ENCODE data around the gene RNF13. TPM values are rescaled to one million over a fixed set of nuclear protein-coding genes. Genes with fewer than 3 reads are reported as not detected.

RNF13 gene, protein sequence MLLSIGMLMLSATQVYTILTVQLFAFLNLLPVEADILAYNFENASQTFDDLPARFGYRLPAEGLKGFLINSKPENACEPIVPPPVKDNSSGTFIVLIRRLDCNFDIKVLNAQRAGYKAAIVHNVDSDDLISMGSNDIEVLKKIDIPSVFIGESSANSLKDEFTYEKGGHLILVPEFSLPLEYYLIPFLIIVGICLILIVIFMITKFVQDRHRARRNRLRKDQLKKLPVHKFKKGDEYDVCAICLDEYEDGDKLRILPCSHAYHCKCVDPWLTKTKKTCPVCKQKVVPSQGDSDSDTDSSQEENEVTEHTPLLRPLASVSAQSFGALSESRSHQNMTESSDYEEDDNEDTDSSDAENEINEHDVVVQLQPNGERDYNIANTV
- total RNA-seq (2014; rRNA removed) (33.8 and 43.1 TPM in 2 replicates), Bru-seq, nascent RNA (percentile 88 among the genes with signal in this experiment), BruChase-seq, experiment 1, labeled RNA remaining after a 6-hour chase (percentile 69 among the genes with signal in this experiment), BruChase-seq, experiment 2, labeled RNA remaining after a 2-hour chase (percentile 74 among the genes with signal in this experiment)
- long read RNA-seq, transcript RNF13-203 (10 exons, 2,843 nt), result major isoform, 154 of 219 reads
- long read RNA-seq, transcript RNF13-201 (11 exons, 2,866 nt), result minor isoform, 7 of 219 reads
- long read RNA-seq, transcript RNF13-212 (10 exons, 1,027 nt), result minor isoform, 21 of 219 reads
- long read RNA-seq, partial matches to known transcripts, result 10 of 219 reads
- long read RNA-seq, other reads (novel, unspliced or antisense), result 25 of 219 reads

DNA sequence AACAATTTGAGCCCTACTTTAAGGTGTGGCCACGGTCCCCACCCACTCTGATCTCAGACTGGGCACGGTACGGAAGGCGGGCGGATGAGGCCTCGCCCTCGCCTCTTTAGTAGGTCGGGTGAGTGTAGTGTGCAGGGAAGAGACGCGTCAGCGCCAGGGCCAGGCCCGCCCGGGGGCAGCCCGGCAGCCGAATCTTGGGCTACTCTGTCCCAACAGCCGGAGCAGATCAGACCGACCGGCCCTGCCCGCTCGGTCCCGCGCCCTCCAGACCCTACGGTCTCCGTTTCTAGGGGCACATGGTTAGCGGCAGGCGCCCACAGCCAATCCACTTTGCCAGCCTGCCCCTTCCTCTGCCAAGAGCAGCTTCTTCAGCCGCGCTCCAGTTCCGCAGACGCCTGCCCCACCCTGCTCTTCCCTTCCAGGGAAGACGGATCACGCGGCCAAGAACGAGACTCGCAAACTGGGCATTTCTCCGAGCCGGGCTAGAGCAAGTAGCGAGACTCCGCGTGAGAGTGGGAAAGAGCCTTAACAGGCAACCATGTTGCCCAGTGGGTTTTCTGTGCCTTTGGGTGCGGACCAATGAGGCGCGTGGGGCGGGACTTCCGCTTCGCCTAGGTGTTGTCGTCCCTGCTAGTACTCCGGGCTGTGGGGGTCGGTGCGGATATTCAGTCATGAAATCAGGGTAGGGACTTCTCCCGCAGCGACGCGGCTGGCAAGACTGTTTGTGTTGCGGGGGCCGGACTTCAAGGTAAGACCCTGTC is at the start of gene RNF13:
TSS of gene RNF13 (plus strand) at position 610 of the 761 bp plus-strand sequence. CDS start 32,812 bp downstream, outside the sequence.
- no peaks in the 10 kb centered on the region for H3K9me2 ChIP-seq (replicated peaks; ENCODE audit: low read length)
- ChIA-PET POLR2A (ENCODE audit: unreplicated experiment) (interaction anchor here (0.7 kb wide), 1 partner anchor 33 kb away, joined by 3 read pairs; no protein-coding TSS in a partner anchor), CTCF (interaction anchor here (0.8 kb wide), 1 partner anchor 67 kb away, joined by 3 read pairs; no protein-coding TSS in a partner anchor)

DNA sequence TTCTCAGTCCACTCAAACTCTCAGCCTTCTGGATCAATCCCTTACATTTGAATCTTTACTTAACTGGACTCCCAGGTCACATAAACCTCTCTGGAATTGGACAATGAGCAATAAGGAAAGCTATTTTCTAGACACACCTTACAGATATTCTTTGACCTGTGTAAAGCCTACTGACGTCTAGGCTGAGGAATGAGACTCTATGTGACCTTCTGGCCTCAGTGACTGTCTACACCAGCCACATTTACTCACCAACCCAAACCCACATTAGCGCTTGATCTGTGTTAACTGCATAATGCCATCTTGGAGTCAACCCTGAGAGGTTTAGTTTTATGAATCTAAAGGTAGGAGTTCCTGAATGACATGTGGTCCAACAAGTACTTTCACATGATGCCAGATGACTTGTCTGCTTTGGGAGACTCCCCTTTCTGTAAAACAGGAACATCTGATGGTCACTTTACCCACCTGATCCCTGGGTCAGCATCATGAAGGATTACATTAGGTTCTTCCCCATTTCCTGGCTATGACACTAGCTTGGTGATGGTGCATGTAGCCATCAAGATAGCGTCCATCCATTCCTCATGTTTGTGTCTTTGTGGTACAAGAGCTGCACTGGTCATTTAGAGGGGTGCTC is 49.3 kb upstream of the RNF13 start:
- no TSS peak for BruUV-seq (replicated peaks)
- Histone ChIP-seq H4K20me1 (ENCODE audit: low read length) (no peaks in the 10 kb centered on the region), H3K27ac (ENCODE audit: low read length) (no peak overlapping the region), H3K9me3 (ENCODE audit: low read length) (no peaks in the 10 kb centered on the region), H3K36me3 (ENCODE audit: low read depth, low read length) (no peaks in the 10 kb centered on the region), H3K4me3 (ENCODE audit: low read length) (no peak overlapping the region), H3K9ac (ENCODE audit: low read length) (no peak overlapping the region), H3F3A (ENCODE audit: low read length, unreplicated experiment) (no peaks in the 10 kb centered on the region), H2AFZ (ENCODE audit: low read length) (no peak overlapping the region), H3K79me2 (ENCODE audit: low read length) (no peaks in the 10 kb centered on the region), H3K9me2 (replicated peaks; ENCODE audit: low read length) (no peaks in the 10 kb centered on the region), H3K27me3 (ENCODE audit: low read length) (0 out of 2 replicates have a peak, but pooled peaks cover 4% of the 10 kb centered on the region), H3K4me1 (ENCODE audit: insufficient read depth, low read length) (no peaks in the 10 kb centered on the region), H3K4me2 (ENCODE audit: low read length) (no peak overlapping the region)
- CTCF ChIA-PET, result interaction anchor here (0.5 to 0.6 kb wide), 2 partner anchors 8 to 53 kb away, joined by 3 to 8 read pairs; no protein-coding TSS in a partner anchor
- no peak for TF ChIP-seq EZH2phosphoT487 (IDR thresholded peaks at IDR 0.05; ENCODE audit: borderline replicate concordance, low read length)
- no peak for TF ChIP-seq EZH2 (IDR thresholded peaks at IDR 0.05; ENCODE audit: low read length, unreplicated experiment)
- TF ChIP-seq, protein P1, sequence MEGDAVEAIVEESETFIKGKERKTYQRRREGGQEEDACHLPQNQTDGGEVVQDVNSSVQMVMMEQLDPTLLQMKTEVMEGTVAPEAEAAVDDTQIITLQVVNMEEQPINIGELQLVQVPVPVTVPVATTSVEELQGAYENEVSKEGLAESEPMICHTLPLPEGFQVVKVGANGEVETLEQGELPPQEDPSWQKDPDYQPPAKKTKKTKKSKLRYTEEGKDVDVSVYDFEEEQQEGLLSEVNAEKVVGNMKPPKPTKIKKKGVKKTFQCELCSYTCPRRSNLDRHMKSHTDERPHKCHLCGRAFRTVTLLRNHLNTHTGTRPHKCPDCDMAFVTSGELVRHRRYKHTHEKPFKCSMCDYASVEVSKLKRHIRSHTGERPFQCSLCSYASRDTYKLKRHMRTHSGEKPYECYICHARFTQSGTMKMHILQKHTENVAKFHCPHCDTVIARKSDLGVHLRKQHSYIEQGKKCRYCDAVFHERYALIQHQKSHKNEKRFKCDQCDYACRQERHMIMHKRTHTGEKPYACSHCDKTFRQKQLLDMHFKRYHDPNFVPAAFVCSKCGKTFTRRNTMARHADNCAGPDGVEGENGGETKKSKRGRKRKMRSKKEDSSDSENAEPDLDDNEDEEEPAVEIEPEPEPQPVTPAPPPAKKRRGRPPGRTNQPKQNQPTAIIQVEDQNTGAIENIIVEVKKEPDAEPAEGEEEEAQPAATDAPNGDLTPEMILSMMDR (conservative IDR thresholded peaks at IDR 0.05; ENCODE audit: low read depth, low read length), result no peak
- DNase-seq (peak; percentile 22), ATAC-seq (peak; percentile 24)
- POLR2A ChIA-PET (ENCODE audit: unreplicated experiment), result interaction anchor here (0.5 kb wide), 1 partner anchor 315 kb away, joined by 3 read pairs; no protein-coding TSS in a partner anchor
- intact Hi-C loops (cut with micrococcal nuclease), result no loop called here

More for the DNA sequence above, at the start of gene RNF13:
- no peaks in the 10 kb centered on the region for H3K9me3 ChIP-seq (ENCODE audit: low read length)
- H3K27me3 ChIP-seq (ENCODE audit: low read length), result no peaks in the 10 kb centered on the region
- ATAC-seq (peak; percentile 87), DNase-seq (peak; percentile 94)
- peak within 1 kb of the TSS; percentile 89 for H3K4me3 ChIP-seq (ENCODE audit: low read length)
- intact Hi-C loops (cut with micrococcal nuclease), result loop anchor here (2.0 to 5.0 kb wide), 2 partner anchors 32 to 155 kb away; partner anchors contain the start of gene WWTR1
- H2AFZ ChIP-seq (ENCODE audit: low read length), result peak within 1 kb of the TSS; percentile 90
- H3K36me3 ChIP-seq (ENCODE audit: low read depth, low read length), result no peaks in the 10 kb centered on the region
- BruUV-seq (replicated peaks), result no TSS peak
- H3K4me1 ChIP-seq (ENCODE audit: insufficient read depth, low read length), result peaks cover 40% of the 10 kb centered on the region
- H3K4me2 ChIP-seq (ENCODE audit: low read length), result peak within 1 kb of the TSS; percentile 94
- peak within 1 kb of the TSS; percentile 92 for H3K9ac ChIP-seq (ENCODE audit: low read length)
- H4K20me1 ChIP-seq (ENCODE audit: low read length), result peaks cover 29% of the 10 kb centered on the region
- H3F3A ChIP-seq (ENCODE audit: low read length, unreplicated experiment), result no peaks in the 10 kb centered on the region
- H3K79me2 ChIP-seq (ENCODE audit: low read length), result peaks cover 48% of the 10 kb centered on the region
- no peak for TF ChIP-seq EZH2 (IDR thresholded peaks at IDR 0.05; ENCODE audit: low read length, unreplicated experiment)
- no peak; the same call in 1 of the 2 replicates for TF ChIP-seq EZH2phosphoT487 (IDR thresholded peaks at IDR 0.05; ENCODE audit: borderline replicate concordance, low read length)
- TF ChIP-seq, protein P1 (conservative IDR thresholded peaks at IDR 0.05; ENCODE audit: low read depth, low read length), result no peak
- H3K27ac ChIP-seq (ENCODE audit: low read length), result peak within 1 kb of the TSS; percentile 91
